Neural cell (in vitro differentiated cells): ENCODE results near the gene SLC7A8. TPM values are rescaled to one million over a fixed set of nuclear protein-coding genes. Genes with fewer than 3 reads are reported as not detected.

ENCODE experiments used
- H2AFZ ChIP-seq: fragments of 200-600, 300-800 bp; sonication (generic), shearing (Covaris generic); 2 replicates; pipeline ENCODE4 v1.6.0; 2014; ENCODE audit warnings: low read depth, mild to moderate bottlenecking, antibody characterized with exemption, low read length, moderate library complexity
- H3F3A ChIP-seq: fragments of 200-600 bp; shearing (Covaris generic); 2 replicates; pipeline ENCODE4 v1.6.1; 2016; ENCODE audit warnings: mild to moderate bottlenecking, moderate library complexity, mixed read lengths, antibody characterized with exemption, low read length; ENCODE audit not compliant: insufficient read depth, poor library complexity, severe bottlenecking
- H3K27ac ChIP-seq: fragments of 200-600, 300-800 bp; sonication (generic), shearing (Covaris generic); 2 replicates; pipeline ENCODE4 v1.5.1; 2014; ENCODE audit warnings: mild to moderate bottlenecking, low read length, moderate library complexity
- H3K27me3 ChIP-seq: fragments of 300-800, 200-600 bp; sonication (generic), shearing (Covaris generic); 2 replicates; pipeline ENCODE4 v1.6.0; 2014; ENCODE audit warnings: mild to moderate bottlenecking, low read depth, low read length, moderate library complexity; ENCODE audit not compliant: insufficient read depth
- H3K36me3 ChIP-seq: fragments of 300-800, 200-600 bp; sonication (generic), shearing (Covaris generic); 2 replicates; pipeline ENCODE4 v1.5.1; 2014; ENCODE audit warnings: mild to moderate bottlenecking, antibody characterized with exemption, low read length, moderate library complexity; ENCODE audit not compliant: insufficient read depth
- H3K4me2 ChIP-seq: fragments of 300-800, 200-600 bp; sonication (generic), shearing (Covaris generic); 2 replicates; pipeline ENCODE4 v1.6.0; 2014; ENCODE audit warnings: mild to moderate bottlenecking, low read length
- H3K4me3 ChIP-seq: fragments of 300-800, 200-600 bp; sonication (generic), shearing (Covaris generic); 2 replicates; pipeline ENCODE4 v1.5.1; 2014; ENCODE audit warnings: mild to moderate bottlenecking, low read length, moderate library complexity
- H3K79me2 ChIP-seq: fragments of 200-600 bp; shearing (Covaris generic); replicated peaks from 2 replicates; pipeline ENCODE4 v1.6.0; 2014; ENCODE audit warnings: mild to moderate bottlenecking, low read length, moderate library complexity; ENCODE audit not compliant: insufficient read depth
- H3K9ac ChIP-seq: fragments of 300-800, 200-600 bp; sonication (generic), shearing (Covaris generic); 2 replicates; pipeline ENCODE4 v1.6.1; 2016; ENCODE audit warnings: mild to moderate bottlenecking, low read length, mixed read lengths
- H3K9me2 ChIP-seq: fragments of 200-600 bp; shearing (Covaris generic); 2 replicates; pipeline ENCODE4 v1.6.1; 2016; ENCODE audit warnings: mild to moderate bottlenecking, low read length, mixed read lengths; ENCODE audit not compliant: insufficient read depth
- H3K9me3 ChIP-seq: fragments of 200-600, 300-800 bp; sonication (generic), shearing (Covaris generic); 2 replicates; pipeline ENCODE4 v1.6.1; 2016; ENCODE audit warnings: mild to moderate bottlenecking, mixed run types, low read length, moderate library complexity, mixed read lengths
- H4K20me1 ChIP-seq: fragments of 200-600 bp; shearing (Covaris generic); 2 replicates; pipeline ENCODE4 v1.6.1; 2016; ENCODE audit warnings: mild to moderate bottlenecking, mixed run types; ENCODE audit not compliant: insufficient read depth
- EP300 ChIP-seq: fragments of 450-650 bp; conservative IDR thresholded peaks from 2 replicates; pipeline ENCODE4 v1.6.1; 2014; ENCODE audit warnings: antibody characterized with exemption, mild to moderate bottlenecking, moderate library complexity; ENCODE audit not compliant: poor library complexity, severe bottlenecking
- EZH2 ChIP-seq: fragments of 200-600, 300-800 bp; shearing (Covaris generic), sonication (generic); IDR thresholded peaks from 2 replicates; pipeline ENCODE4 v1.6.1; 2014; ENCODE audit warnings: antibody characterized with exemption, low read length, borderline replicate concordance, mild to moderate bottlenecking; ENCODE audit not compliant: insufficient read depth, poor library complexity, severe bottlenecking
- MXI1 ChIP-seq: fragments of 450-650 bp; conservative IDR thresholded peaks from 2 replicates; pipeline ENCODE4 v1.6.1; 2014; ENCODE audit warnings: antibody characterized with exemption, mild to moderate bottlenecking; ENCODE audit not compliant: poor library complexity, severe bottlenecking
- RAD21 ChIP-seq: fragments of 450-650 bp; conservative IDR thresholded peaks from 2 replicates; pipeline ENCODE4 v1.6.1; 2014; ENCODE audit warnings: antibody characterized with exemption, mild to moderate bottlenecking, moderate library complexity
- SMC3 ChIP-seq: fragments of 450-650 bp; conservative IDR thresholded peaks from 2 replicates; pipeline ENCODE4 v1.6.1; 2014; ENCODE audit warnings: antibody characterized with exemption, mild to moderate bottlenecking, moderate library complexity; ENCODE audit not compliant: poor library complexity
- TAF1 ChIP-seq: IDR thresholded peaks from 2 replicates; pipeline ENCODE4 v1.6.1; 2012; ENCODE audit warnings: low read depth
- polyA plus RNA-seq: library from polyadenylated mRNA; depleted of rRNA; stranded (reverse); fragments of >200 nt; gene quantifications from 2 replicates; pipeline ENCODE4 v1.2.3, GENCODE V29; 2014
- small RNA-seq, 3 experiments: library from RNA; depleted of rRNA; stranded (forward); fragments of <200 nt; gene quantifications; one replicate each; pipeline ENCODE3, GENCODE V24; 2012
- TF ChIP-seq, protein P1 (sequence below): IDR thresholded peaks from 2 replicates; pipeline ENCODE4 v1.6.1; 2012; ENCODE audit warnings: borderline replicate concordance
- TF ChIP-seq, protein P2 (sequence below): fragments of 450-650 bp; IDR thresholded peaks from 2 replicates; pipeline ENCODE4 v1.5.1; 2014; ENCODE audit warnings: antibody characterized with exemption, mild to moderate bottlenecking, moderate library complexity; ENCODE audit not compliant: poor library complexity, severe bottlenecking

Gene SLC7A8
- polyA plus RNA-seq, 1 donor from 2014 or later, result 0.21 TPM

DNA sequence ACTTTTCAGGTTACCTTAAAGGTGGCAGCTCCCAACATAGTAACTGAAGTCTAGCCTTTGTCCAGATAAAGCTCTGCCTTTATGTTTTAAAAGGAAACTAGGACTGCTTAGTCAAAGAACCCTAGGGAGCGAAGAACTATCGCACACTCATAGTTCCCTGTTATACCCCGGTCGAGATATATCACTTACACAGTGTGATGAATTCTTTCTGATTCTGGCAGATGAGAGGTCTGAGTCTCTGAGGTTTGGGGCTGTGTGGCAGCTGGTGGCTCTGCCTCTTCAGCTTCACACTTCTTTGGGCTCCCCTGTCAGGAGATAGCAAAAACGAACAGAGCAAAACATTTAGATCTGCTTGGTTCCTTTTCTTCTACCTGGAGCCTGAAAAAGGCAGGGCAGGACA is 105.5 kb downstream of the SLC7A8 start:
- Histone ChIP-seq H3K27me3 (no peaks in the 10 kb centered on the region), H3K9ac (no peak overlapping the region), H3F3A (no peaks in the 10 kb centered on the region), H3K27ac (no peak overlapping the region), H3K79me2 (no peaks in the 10 kb centered on the region), H3K9me3 (no peaks in the 10 kb centered on the region), H3K4me2 (no peak overlapping the region), H3K36me3 (peaks cover 19% of the 10 kb centered on the region), H2AFZ (no peak overlapping the region), H3K4me3 (no peak overlapping the region), H3K9me2 (no peaks in the 10 kb centered on the region), H4K20me1 (no peaks in the 10 kb centered on the region)
- TF ChIP-seq MXI1, result no peak
- TF ChIP-seq RAD21, result no peak
- no peak for TF ChIP-seq EZH2
- TF ChIP-seq, protein P1, sequence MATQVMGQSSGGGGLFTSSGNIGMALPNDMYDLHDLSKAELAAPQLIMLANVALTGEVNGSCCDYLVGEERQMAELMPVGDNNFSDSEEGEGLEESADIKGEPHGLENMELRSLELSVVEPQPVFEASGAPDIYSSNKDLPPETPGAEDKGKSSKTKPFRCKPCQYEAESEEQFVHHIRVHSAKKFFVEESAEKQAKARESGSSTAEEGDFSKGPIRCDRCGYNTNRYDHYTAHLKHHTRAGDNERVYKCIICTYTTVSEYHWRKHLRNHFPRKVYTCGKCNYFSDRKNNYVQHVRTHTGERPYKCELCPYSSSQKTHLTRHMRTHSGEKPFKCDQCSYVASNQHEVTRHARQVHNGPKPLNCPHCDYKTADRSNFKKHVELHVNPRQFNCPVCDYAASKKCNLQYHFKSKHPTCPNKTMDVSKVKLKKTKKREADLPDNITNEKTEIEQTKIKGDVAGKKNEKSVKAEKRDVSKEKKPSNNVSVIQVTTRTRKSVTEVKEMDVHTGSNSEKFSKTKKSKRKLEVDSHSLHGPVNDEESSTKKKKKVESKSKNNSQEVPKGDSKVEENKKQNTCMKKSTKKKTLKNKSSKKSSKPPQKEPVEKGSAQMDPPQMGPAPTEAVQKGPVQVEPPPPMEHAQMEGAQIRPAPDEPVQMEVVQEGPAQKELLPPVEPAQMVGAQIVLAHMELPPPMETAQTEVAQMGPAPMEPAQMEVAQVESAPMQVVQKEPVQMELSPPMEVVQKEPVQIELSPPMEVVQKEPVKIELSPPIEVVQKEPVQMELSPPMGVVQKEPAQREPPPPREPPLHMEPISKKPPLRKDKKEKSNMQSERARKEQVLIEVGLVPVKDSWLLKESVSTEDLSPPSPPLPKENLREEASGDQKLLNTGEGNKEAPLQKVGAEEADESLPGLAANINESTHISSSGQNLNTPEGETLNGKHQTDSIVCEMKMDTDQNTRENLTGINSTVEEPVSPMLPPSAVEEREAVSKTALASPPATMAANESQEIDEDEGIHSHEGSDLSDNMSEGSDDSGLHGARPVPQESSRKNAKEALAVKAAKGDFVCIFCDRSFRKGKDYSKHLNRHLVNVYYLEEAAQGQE, result no peak
- no peak for TF ChIP-seq SMC3
- TF ChIP-seq EP300, result no peak
- TF ChIP-seq TAF1, result no peak
- TF ChIP-seq, protein P2, sequence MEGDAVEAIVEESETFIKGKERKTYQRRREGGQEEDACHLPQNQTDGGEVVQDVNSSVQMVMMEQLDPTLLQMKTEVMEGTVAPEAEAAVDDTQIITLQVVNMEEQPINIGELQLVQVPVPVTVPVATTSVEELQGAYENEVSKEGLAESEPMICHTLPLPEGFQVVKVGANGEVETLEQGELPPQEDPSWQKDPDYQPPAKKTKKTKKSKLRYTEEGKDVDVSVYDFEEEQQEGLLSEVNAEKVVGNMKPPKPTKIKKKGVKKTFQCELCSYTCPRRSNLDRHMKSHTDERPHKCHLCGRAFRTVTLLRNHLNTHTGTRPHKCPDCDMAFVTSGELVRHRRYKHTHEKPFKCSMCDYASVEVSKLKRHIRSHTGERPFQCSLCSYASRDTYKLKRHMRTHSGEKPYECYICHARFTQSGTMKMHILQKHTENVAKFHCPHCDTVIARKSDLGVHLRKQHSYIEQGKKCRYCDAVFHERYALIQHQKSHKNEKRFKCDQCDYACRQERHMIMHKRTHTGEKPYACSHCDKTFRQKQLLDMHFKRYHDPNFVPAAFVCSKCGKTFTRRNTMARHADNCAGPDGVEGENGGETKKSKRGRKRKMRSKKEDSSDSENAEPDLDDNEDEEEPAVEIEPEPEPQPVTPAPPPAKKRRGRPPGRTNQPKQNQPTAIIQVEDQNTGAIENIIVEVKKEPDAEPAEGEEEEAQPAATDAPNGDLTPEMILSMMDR, result no peak

DNA sequence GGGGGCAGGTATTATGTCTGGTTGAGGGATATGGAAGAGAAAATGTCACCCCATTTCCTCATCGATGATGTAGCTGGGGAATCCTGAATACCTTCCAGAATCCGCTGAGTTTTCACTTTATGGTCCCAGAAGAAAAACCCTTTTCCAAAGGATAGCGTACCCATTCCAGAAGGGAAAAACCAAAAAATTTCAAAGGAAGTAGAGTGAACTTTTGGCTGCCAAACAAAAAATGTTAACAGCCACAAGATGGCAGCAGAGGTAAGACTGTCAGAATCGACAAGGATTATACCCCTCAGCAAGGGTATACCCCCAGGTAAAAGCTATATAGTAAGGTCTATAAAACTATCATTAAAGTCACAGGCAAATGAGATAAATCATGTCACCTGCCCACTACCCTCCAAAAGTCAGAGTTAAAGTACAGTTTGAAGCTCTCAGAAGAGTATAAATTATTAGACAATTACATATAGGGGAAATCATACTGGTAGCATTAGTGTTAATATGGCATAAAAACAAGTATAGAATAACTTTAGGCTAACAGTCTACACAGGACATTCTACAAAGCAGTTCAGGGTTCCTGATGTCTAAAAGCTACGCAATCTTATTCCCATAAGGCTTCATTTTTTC is 106.6 kb downstream of the SLC7A8 start:
- TF ChIP-seq EZH2 (no peak), SMC3 (peak; percentile 64), RAD21 (peak; percentile 55)
- TF ChIP-seq, protein P2, result peak; percentile 74
- H3K36me3 ChIP-seq, result peaks cover 19% of the 10 kb centered on the region

More for the DNA sequence above, 106.6 kb downstream of the SLC7A8 start:
- no peaks in the 10 kb centered on the region for H3F3A ChIP-seq
- H3K27ac ChIP-seq, result no peak overlapping the region
- no peaks in the 10 kb centered on the region for H3K9me3 ChIP-seq
- H4K20me1 ChIP-seq, result no peaks in the 10 kb centered on the region
- no peak overlapping the region for H3K9ac ChIP-seq
- no peak overlapping the region for H3K4me2 ChIP-seq
- no peak overlapping the region for H2AFZ ChIP-seq
- H3K9me2 ChIP-seq, result no peaks in the 10 kb centered on the region
- H3K4me3 ChIP-seq, result no peak overlapping the region
- peaks cover 9% of the 10 kb centered on the region for H3K79me2 ChIP-seq
- no peaks in the 10 kb centered on the region for H3K27me3 ChIP-seq

Small RNAs within 50 kb of the gene (small RNA-seq; reads per million reads assigned to genes)
- gene AL049829.1 (0 reads per million in 3 experiments), gene RNU6-1138P (0 reads per million in 3 experiments)

Other genes starting within 250 kb of the SLC7A8 start
- 3.2 and 12.1 TPM in 2 replicates for gene HAUS4, start 226.6 kb downstream of the SLC7A8 start, polyA plus RNA-seq
- 0.52 and 1.9 TPM in 2 replicates for gene AJUBA, start 201.1 kb downstream of the SLC7A8 start, polyA plus RNA-seq
- gene C14orf93, start 173.5 kb downstream of the SLC7A8 start, polyA plus RNA-seq, result 4.7 and 7.1 TPM in 2 replicates
- 147 and 168 TPM in 2 replicates for gene PSMB5, start 148.8 kb downstream of the SLC7A8 start, polyA plus RNA-seq
- not detected in 2 replicates for gene PSMB11, start 141.4 kb downstream of the SLC7A8 start, polyA plus RNA-seq
- 31.7 and 37.0 TPM in 2 replicates for gene CDH24, start 126.1 kb downstream of the SLC7A8 start, polyA plus RNA-seq
- 132 and 143 TPM in 2 replicates for gene ACIN1, start 88.5 kb downstream of the SLC7A8 start, polyA plus RNA-seq
- gene C14orf119, start 88.2 kb downstream of the SLC7A8 start, polyA plus RNA-seq, result 23.3 and 26.4 TPM in 2 replicates
- not detected in 2 replicates for gene CIROP, start 78.7 kb downstream of the SLC7A8 start, polyA plus RNA-seq
- gene CEBPE, start 64.4 kb downstream of the SLC7A8 start, polyA plus RNA-seq, result not detected in 2 replicates
- gene RNF212B, start 54.3 kb upstream of the SLC7A8 start, polyA plus RNA-seq, result not detected in 2 replicates
- 4.4 and 6.6 TPM in 2 replicates for gene HOMEZ, start 102.5 kb upstream of the SLC7A8 start, polyA plus RNA-seq
- 16.1 and 17.2 TPM in 2 replicates for gene PPP1R3E, start 119.2 kb upstream of the SLC7A8 start, polyA plus RNA-seq
- 35.8 and 50.8 TPM in 2 replicates for gene BCL2L2, start 123.2 kb upstream of the SLC7A8 start, polyA plus RNA-seq
- 431 and 532 TPM in 2 replicates for gene PABPN1, start 137.8 kb upstream of the SLC7A8 start, polyA plus RNA-seq
- 182 and 201 TPM in 2 replicates for gene SLC22A17, start 169.2 kb upstream of the SLC7A8 start, polyA plus RNA-seq
- 0.48 and 0.92 TPM in 2 replicates for gene EFS, start 181.5 kb upstream of the SLC7A8 start, polyA plus RNA-seq
- not detected in 2 replicates for gene IL25, start 189.1 kb upstream of the SLC7A8 start, polyA plus RNA-seq
- not detected in 2 replicates for gene CMTM5, start 193.4 kb upstream of the SLC7A8 start, polyA plus RNA-seq
- gene MYH6, start 224.6 kb upstream of the SLC7A8 start, polyA plus RNA-seq, result not detected in 2 replicates